Measurements from ENCODE around the gene ST3GAL3.

Gene ST3GAL3

DNA sequence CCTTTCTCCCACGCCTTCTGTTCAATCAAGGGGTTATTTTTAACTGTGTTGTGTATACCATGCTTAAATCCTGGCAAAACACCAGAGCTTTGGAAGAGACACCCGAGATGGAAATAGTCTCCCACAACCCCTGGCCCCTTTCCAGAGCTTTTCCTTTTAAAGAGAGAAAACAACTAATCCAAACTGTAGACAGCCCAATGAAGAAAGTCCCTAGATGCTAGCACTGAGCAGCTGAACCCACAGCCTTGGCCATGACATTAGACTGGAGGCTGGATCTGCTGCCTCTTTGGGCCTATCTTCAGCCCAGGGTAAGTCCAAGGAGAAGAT lies 161.4 kb downstream of the ST3GAL3 start:
- TF ChIP-seq TAF1 (IDR thresholded peaks at IDR 0.05; ENCODE audit: borderline replicate concordance, insufficient read depth, low read length) (no peak), FOXP2 (optimal IDR thresholded peaks at IDR 0.05; ENCODE audit: borderline replicate concordance, extremely low read depth, extremely low read length, insufficient read depth) (no peak), SIN3A (IDR thresholded peaks at IDR 0.05; ENCODE audit: borderline replicate concordance, insufficient read depth, low read length) (no peak), POLR2AphosphoS5 (IDR thresholded peaks at IDR 0.05; ENCODE audit: low read depth, low read length) (no peak)
- TF ChIP-seq, protein P1, sequence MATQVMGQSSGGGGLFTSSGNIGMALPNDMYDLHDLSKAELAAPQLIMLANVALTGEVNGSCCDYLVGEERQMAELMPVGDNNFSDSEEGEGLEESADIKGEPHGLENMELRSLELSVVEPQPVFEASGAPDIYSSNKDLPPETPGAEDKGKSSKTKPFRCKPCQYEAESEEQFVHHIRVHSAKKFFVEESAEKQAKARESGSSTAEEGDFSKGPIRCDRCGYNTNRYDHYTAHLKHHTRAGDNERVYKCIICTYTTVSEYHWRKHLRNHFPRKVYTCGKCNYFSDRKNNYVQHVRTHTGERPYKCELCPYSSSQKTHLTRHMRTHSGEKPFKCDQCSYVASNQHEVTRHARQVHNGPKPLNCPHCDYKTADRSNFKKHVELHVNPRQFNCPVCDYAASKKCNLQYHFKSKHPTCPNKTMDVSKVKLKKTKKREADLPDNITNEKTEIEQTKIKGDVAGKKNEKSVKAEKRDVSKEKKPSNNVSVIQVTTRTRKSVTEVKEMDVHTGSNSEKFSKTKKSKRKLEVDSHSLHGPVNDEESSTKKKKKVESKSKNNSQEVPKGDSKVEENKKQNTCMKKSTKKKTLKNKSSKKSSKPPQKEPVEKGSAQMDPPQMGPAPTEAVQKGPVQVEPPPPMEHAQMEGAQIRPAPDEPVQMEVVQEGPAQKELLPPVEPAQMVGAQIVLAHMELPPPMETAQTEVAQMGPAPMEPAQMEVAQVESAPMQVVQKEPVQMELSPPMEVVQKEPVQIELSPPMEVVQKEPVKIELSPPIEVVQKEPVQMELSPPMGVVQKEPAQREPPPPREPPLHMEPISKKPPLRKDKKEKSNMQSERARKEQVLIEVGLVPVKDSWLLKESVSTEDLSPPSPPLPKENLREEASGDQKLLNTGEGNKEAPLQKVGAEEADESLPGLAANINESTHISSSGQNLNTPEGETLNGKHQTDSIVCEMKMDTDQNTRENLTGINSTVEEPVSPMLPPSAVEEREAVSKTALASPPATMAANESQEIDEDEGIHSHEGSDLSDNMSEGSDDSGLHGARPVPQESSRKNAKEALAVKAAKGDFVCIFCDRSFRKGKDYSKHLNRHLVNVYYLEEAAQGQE (IDR thresholded peaks at IDR 0.05; ENCODE audit: insufficient read depth in 1 of 2, low read depth in 2 of 2, low read length in 2 of 2): no peak

DNA sequence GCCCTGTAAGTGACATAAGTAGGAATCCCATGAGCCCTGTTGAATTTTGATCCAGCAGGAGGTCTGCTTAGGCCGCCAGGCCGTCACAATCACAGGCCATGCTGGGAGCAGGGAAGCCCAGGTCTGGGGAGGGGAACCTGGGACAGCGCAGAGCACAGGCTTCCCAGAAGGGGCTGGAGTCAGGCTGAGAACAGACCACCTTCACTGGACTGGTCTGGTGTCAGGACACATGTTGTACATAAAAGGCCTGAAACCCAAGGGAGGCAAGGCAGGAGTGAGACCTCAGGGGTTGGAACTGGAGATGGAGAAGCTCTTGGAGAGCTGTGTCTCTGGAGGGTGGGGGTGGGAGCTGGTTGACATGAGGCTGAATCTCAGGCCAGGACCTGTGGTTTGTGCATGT lies 163.0 kb downstream of the ST3GAL3 start:
- TF ChIP-seq SIN3A (IDR thresholded peaks at IDR 0.05; ENCODE audit: borderline replicate concordance, insufficient read depth, low read length) (no peak), POLR2AphosphoS5 (IDR thresholded peaks at IDR 0.05; ENCODE audit: low read depth, low read length) (no peak), TAF1 (IDR thresholded peaks at IDR 0.05; ENCODE audit: borderline replicate concordance, insufficient read depth, low read length) (no peak), FOXP2 (optimal IDR thresholded peaks at IDR 0.05; ENCODE audit: borderline replicate concordance, extremely low read depth, extremely low read length, insufficient read depth) (no peak)
- TF ChIP-seq, protein P1 (IDR thresholded peaks at IDR 0.05; ENCODE audit: insufficient read depth in 1 of 2, low read depth in 2 of 2, low read length in 2 of 2): no peak

DNA sequence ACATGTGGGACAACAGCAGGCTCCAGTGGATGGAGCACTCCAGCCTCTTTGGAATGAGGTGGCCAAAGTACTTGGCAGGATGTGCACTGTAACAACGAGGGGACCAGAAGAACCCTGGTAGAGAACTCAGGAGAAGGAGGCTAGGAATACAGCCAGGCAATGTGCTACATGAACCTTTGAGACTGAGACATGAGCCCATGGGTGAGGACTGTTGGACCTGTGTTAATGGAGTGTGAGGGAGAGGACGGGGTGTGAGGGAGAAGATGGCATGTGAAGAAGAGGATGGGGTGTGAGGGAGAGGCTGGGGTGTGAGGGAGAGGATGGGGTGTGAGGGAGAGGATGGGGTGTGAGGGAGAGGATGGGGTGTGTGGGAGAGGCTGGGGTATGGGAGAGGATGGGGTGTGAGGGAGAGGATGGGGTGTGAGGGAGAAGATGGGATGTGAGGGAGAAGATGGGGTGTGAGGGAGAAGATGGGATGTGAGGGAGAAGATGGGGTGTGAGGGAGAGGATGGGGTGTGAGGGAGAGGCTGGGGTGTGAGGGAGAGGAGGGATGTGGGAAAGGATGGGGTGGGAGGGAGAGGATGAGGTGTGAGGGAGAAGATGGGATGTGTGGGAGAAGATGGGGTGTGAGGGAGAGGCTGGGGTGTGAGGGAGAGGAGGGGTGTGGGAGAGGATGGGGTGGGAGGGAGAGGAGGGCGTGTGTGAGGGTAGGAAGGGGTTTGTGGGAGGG lies 164.0 kb downstream of the ST3GAL3 start:
- TF ChIP-seq, protein P1 (IDR thresholded peaks at IDR 0.05; ENCODE audit: insufficient read depth in 1 of 2, low read depth in 2 of 2, low read length in 2 of 2): no peak
- no peak for TF ChIP-seq TAF1 (IDR thresholded peaks at IDR 0.05; ENCODE audit: borderline replicate concordance, insufficient read depth, low read length)
- no peak for TF ChIP-seq SIN3A (IDR thresholded peaks at IDR 0.05; ENCODE audit: borderline replicate concordance, insufficient read depth, low read length)
- no peak for TF ChIP-seq POLR2AphosphoS5 (IDR thresholded peaks at IDR 0.05; ENCODE audit: low read depth, low read length)
- TF ChIP-seq FOXP2 (optimal IDR thresholded peaks at IDR 0.05; ENCODE audit: borderline replicate concordance, extremely low read depth, extremely low read length, insufficient read depth): no peak

DNA sequence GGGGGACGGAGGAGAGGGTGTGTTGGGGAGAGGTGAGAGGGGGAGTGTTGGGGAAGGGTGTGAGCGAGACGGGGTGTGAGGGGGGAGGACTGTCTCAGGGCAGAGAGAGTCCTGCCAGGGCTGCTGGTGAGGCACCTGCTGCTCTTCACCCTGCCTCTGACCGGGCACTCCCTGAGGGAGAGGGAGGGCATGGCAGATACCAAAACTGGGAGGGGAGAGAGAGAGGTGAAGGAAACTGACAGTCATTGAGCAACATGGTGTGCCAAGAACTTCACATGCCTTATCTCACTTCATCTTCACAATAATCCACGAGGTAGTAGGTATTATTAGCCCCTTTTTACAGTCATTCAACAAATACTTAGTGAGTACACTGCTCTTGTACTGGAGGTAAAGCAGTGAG lies 164.9 kb downstream of the ST3GAL3 start:
- TF ChIP-seq TAF1 (IDR thresholded peaks at IDR 0.05; ENCODE audit: borderline replicate concordance, insufficient read depth, low read length): no peak
- no peak for TF ChIP-seq POLR2AphosphoS5 (IDR thresholded peaks at IDR 0.05; ENCODE audit: low read depth, low read length)
- TF ChIP-seq, protein P1 (IDR thresholded peaks at IDR 0.05; ENCODE audit: insufficient read depth in 1 of 2, low read depth in 2 of 2, low read length in 2 of 2): no peak
- no peak for TF ChIP-seq SIN3A (IDR thresholded peaks at IDR 0.05; ENCODE audit: borderline replicate concordance, insufficient read depth, low read length)
- no peak for TF ChIP-seq FOXP2 (optimal IDR thresholded peaks at IDR 0.05; ENCODE audit: borderline replicate concordance, extremely low read depth, extremely low read length, insufficient read depth)

All from PFSK-1 (cell line).